ENCODE results near the gene ARMC9.

DNA sequence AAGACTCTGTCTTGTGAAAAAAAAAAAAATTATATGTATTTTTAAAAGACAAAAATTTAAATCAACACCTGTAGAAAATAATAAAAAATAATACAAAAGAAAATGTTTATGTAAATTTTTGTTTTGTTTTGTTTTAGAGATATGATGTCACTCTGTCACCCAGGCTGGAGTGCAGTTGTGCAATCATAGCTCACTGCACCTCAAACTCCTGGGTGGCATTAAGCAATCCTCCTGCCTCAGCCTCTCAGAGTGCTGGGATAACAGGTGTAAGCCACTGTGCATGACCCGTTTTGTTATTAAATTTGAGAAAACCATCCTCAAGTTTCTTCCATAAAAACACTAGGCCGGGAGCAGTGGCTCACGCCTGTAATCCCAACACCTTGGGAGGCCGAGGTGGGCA is 140.9 kb downstream of the ARMC9 start:
- TF ChIP-seq, protein P1, sequence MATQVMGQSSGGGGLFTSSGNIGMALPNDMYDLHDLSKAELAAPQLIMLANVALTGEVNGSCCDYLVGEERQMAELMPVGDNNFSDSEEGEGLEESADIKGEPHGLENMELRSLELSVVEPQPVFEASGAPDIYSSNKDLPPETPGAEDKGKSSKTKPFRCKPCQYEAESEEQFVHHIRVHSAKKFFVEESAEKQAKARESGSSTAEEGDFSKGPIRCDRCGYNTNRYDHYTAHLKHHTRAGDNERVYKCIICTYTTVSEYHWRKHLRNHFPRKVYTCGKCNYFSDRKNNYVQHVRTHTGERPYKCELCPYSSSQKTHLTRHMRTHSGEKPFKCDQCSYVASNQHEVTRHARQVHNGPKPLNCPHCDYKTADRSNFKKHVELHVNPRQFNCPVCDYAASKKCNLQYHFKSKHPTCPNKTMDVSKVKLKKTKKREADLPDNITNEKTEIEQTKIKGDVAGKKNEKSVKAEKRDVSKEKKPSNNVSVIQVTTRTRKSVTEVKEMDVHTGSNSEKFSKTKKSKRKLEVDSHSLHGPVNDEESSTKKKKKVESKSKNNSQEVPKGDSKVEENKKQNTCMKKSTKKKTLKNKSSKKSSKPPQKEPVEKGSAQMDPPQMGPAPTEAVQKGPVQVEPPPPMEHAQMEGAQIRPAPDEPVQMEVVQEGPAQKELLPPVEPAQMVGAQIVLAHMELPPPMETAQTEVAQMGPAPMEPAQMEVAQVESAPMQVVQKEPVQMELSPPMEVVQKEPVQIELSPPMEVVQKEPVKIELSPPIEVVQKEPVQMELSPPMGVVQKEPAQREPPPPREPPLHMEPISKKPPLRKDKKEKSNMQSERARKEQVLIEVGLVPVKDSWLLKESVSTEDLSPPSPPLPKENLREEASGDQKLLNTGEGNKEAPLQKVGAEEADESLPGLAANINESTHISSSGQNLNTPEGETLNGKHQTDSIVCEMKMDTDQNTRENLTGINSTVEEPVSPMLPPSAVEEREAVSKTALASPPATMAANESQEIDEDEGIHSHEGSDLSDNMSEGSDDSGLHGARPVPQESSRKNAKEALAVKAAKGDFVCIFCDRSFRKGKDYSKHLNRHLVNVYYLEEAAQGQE (IDR thresholded peaks at IDR 0.05; ENCODE audit: insufficient read depth in 1 of 2, low read depth in 2 of 2, low read length in 2 of 2): no peak
- no peak for TF ChIP-seq POLR2AphosphoS5 (IDR thresholded peaks at IDR 0.05; ENCODE audit: low read depth, low read length)
- TF ChIP-seq SIN3A (IDR thresholded peaks at IDR 0.05; ENCODE audit: borderline replicate concordance, insufficient read depth, low read length): no peak

Measured in PFSK-1 (cell line).